GM18511 (cell line): ENCODE measurements around the gene POLR1A.

ENCODE experiments used
- ATAC-seq: cut with Tn5 transposase; IDR thresholded peaks from one replicate; pipeline ENCODE4 v1.9.1; 2021; ENCODE audit warnings: mild to moderate bottlenecking, moderate library complexity; ENCODE audit not compliant: unreplicated experiment

Gene POLR1A

DNA sequence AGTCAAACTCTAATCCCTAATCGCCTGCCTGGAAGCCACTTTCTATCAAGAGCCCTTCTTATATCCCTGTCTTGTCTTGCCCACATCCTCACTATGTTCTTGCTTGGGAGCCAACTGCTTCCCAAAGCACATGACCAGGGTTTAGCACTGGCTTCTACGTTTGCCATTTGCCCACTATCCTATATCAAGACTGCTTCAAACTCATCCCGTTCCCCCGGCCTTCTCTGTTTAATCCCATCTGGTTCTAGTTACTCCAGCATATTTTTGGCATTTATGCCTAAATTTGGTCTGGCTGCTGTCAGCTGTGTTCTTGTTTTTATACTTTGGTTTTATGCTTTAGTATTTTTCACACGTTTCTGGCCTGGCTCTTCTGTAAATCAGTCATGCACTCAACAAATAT is 40.2 kb downstream of the POLR1A start:
- ATAC-seq = no peak

DNA sequence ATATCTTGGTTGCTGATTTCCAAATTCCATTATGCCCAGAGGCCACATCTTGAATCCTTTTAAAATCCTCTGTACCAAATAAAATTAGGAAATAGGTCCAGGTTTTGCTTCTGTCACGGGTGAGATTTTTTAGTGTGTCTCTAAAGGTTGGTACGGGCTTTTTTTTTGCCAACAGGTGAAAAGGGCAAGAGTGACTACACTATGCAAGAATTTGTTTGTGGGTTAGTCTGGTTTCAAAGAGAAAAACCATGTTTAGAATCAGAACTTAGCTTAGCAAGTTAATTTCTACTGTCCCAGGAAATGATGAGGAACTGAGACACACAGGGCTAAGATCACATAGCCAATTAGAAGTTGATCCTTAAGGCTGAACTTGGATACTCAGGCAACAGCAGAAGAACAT is 41.7 kb downstream of the POLR1A start:
- ATAC-seq = no peak

GRCh38 chr2:86062043-86062442 is 43.6 kb downstream of the POLR1A start:
- ATAC-seq = no peak

GRCh38 chr2:86056590-86057331 is 48.9 kb downstream of the POLR1A start:
- ATAC-seq = no peak

DNA sequence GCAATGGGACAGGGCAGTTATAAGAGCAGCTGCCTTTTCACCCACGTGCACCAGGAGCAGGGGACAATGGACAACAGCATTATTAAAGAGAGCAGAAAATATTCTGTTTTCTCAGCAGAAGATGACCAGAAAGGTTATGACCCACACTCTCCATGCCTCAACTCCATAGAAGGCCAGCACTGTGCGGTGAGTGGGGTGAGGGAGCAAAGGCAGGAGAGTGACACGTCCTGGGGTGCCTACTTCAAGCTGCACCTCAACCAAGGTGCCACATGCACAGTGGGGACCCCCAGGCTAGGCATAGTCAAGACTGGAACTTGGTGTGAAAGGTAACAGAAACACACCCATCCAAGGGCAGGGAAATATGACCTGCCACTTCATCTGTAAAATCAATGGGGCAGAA is 50.4 kb downstream of the POLR1A start:
- no peak for ATAC-seq

GRCh38 chr2:86054535-86055082 is 51.1 kb downstream of the POLR1A start:
- no peak for ATAC-seq

DNA sequence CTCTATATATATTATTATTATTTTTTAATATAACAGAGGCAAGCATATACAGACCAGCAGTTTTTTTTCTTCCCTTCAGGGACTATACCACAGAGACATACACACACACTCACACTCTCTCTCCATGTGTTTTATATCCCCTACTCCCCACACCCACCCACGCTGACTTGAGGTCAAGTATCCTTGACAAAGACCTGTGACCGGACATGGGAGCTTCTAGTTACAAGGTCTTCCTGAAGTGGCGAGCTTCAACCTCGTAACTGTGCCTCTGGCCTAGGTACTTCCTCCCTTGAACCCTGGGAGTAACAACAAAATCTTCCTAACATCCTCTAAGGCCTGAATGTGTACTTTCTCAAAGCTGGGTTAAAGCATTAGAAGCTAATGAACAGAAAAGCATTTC is 52.5 kb downstream of the POLR1A start:
- ATAC-seq = no peak

- no peak for ATAC-seq
Measured at GRCh38 chr2:86052676-86053075, 53.0 kb downstream of the POLR1A start.

- no peak for ATAC-seq
Measured at GRCh38 chr2:86052265-86052664, 53.4 kb downstream of the POLR1A start.

DNA sequence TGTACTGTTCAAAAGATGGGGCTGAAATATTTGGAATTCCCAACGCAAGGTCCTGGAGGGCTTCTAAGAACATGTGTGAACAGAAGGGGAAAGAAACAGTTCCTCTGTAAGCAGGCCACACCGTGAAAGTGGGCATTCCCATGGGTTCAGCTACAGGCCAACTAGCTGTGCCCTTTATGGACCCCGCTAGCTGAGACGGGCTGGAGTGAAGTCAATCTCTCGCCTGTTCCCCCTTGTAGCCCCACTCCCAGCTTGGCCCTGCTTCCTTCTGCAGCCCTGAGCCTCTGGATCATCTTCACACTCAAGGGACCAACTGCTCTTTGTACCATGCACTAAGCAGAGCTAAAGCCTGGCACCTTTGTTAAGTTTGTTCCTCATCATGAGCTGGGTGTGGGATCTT is 55.4 kb downstream of the POLR1A start:
- ATAC-seq = no peak

GRCh38 chr2:86049529-86049928 is 56.2 kb downstream of the POLR1A start:
- no peak for ATAC-seq

GRCh38 chr2:86048888-86049287 is 56.8 kb downstream of the POLR1A start:
- ATAC-seq = no peak

DNA sequence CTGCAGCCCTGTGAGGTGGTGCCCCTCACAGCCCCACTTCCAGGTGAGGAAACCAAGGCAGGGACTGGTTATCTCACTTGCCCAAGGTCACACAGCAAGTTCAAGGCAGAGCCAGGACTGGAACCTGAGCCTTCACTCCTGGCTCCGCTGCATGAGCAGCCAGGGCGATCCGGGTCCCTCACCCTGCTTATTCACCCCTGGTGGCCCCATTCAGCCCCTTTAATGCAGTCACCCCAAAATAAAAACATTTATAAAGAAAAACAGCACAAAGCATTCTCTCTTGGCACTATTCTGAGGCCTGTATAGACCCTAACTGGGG is 57.3 kb downstream of the POLR1A start:
- no peak for ATAC-seq

DNA sequence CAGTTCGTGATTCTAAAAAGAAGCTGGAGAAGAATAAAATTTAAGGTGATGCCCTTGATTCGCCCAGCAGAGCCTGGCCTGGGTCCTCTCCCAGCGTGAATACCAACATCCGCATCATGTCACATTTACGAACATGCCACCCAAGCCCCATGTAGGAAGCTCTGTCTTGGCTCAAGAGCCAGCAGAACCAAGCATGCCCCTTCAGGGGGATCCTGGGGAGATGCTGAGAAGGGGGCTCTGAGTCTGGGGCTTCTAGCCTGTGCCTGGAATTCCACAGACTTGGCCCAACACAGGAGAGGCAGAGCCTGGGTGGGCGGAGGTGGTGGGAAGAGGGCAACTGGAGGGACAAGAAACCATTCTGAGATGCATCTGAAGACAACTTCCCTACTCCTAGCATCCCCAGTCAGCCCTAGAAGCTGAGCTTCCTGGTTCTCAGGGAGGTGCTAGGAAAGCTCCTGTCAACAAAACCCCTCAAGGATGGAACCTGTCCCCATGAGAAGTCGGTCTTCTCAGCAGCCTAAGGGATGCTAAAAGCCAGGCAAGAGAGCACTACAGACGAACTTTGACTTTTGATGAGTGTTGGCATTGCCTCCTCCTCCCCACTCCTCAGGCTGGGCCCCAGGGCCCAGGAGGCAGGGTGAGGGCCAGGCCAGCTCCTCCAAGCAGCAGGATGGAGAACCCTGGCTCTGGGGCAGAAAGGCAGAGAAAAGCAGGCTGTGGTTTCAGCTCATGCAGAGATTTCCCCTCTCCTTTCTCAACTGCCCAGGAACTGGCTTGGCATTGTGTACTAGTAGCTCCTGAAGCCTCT is 57.9 kb downstream of the POLR1A start:
- no peak for ATAC-seq

DNA sequence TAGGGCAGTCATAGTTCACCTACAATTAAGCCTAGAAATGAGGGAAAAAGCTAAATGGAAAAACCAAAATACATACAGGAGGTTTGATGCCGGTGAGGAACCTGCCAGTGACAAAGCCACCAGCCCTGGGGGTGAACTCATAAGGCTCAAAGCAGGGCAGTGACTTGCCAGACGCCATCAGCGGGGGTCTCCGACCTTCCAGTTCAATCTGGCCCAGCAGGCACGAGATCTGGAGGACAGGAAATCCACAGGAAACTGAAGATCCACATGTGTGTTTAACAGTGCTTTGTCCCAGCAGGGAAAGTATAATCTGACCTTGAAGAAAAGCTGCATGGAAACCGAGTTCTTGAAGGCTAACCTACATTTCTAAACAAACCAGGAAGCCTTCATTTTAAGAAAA is 60.1 kb downstream of the POLR1A start:
- no peak for ATAC-seq

GRCh38 chr2:86044614-86045013 is 61.1 kb downstream of the POLR1A start:
- ATAC-seq = no peak

DNA sequence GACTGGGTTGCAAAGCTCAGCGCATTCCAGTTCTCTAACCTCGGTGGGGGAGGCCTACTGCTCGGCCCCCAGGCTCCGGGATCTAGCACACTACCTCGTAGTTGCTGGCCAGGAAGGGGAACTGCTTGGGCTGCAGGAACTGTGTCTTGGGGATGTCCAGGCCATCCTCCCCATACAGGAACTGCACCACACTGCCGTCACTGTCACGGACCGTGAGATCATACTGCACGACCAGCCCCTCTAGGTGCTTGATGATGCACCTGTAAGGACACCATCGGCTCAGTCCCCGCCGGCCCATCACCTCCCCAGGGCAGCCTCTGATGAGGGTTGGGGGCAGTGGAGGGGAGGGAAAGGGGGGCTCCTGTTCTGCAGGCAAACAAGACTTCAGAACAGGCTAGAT is 61.6 kb downstream of the POLR1A start:
- ATAC-seq = no peak

GRCh38 chr2:86042256-86043168 is 63.2 kb downstream of the POLR1A start:
- no peak for ATAC-seq

DNA sequence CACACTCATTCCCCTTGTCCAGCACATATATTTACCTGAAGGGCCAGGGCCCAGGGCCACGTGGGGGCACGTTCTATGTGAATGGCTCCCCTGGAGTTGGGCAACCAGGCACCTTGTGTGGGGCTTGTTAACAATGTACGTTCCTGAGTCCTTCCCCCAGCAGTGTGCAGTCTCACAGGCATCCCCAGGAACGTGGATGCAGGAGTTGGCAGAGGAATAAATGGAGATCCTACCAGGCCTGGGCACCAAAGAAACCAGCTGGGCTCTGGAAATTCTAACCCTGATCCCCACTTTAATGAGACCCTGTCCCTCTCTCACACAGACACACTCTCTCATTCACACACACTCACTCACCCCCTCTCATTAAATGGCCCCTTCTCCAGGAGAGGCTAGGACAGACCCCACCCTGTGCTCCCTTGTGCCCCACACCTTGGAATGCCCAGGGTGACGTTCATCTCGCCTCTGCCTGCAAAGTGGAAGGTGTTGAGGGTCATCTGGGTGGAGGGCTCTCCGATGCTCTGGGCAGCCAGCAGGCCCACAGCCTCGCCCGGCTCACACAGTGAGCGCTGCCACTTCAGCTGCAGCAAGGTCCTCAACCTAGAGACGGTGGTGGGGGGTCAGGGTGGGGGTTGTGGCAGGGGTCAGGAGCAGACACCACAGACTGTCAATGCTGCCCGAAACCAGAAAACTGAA is 65.6 kb downstream of the POLR1A start:
- ATAC-seq = no peak

GRCh38 chr2:86039178-86039962 is 66.3 kb downstream of the POLR1A start:
- no peak for ATAC-seq
